Effector memory CD4-positive, alpha-beta T cell (primary cell): Measurements from ENCODE around the gene ABCG2.
"Not testable (repeated sequence)": the region's sequence is repeated elsewhere in the genome, so short reads cannot be mapped to it uniquely, and the experiment has no call there.

Experiments used
- DNase-seq, 3 donors: peaks; one replicate each; pipeline ENCODE4 v3.0.0-alpha.2; 2020
- H3K27ac ChIP-seq: 2 replicates; pipeline ENCODE4 v1.7.0; 2013; ENCODE audit warnings: mild to moderate bottlenecking, low read length, moderate library complexity; ENCODE audit not compliant: insufficient read depth, poor library complexity, severe bottlenecking
- H3K27me3 ChIP-seq: replicated peaks from 2 replicates; pipeline ENCODE4 v1.7.0; 2013; ENCODE audit warnings: mild to moderate bottlenecking, low read length; ENCODE audit not compliant: insufficient read depth, control insufficient read depth, poor library complexity, severe bottlenecking
- H3K36me3 ChIP-seq: 2 replicates; pipeline ENCODE4 v1.7.0; 2013; ENCODE audit warnings: mild to moderate bottlenecking, low read length, moderate library complexity; ENCODE audit not compliant: control insufficient read depth, insufficient read depth
- H3K4me1 ChIP-seq: 2 replicates; pipeline ENCODE4 v1.7.0; 2013; ENCODE audit warnings: low read length, mild to moderate bottlenecking; ENCODE audit not compliant: control insufficient read depth, insufficient read depth, poor library complexity, severe bottlenecking
- H3K4me3 ChIP-seq: 2 replicates; pipeline ENCODE4 v1.7.0; 2013; ENCODE audit warnings: low read length, low read depth, mild to moderate bottlenecking; ENCODE audit not compliant: insufficient read depth, poor library complexity, severe bottlenecking
- H3K9me3 ChIP-seq: 2 replicates; pipeline ENCODE4 v1.7.0; 2013; ENCODE audit warnings: mild to moderate bottlenecking, low read length, moderate library complexity; ENCODE audit not compliant: control insufficient read depth

Gene ABCG2

GRCh38 chr4:88130003-88130402 is 28.4 kb downstream of the ABCG2 start:
- DNase-seq = no peak
- H3K27me3 ChIP-seq = no peaks in the 10 kb centered on the region
- no peak overlapping the region for H3K4me3 ChIP-seq
- no peaks in the 10 kb centered on the region for H3K9me3 ChIP-seq
- H3K4me1 ChIP-seq = no peaks in the 10 kb centered on the region
- H3K27ac ChIP-seq = no peak overlapping the region
- no peaks in the 10 kb centered on the region for H3K36me3 ChIP-seq

GRCh38 chr4:88122260-88122659 is 36.2 kb downstream of the ABCG2 start:
- not testable (repeated sequence) for H3K9me3 ChIP-seq, DNase-seq, H3K27me3 ChIP-seq, H3K4me1 ChIP-seq, H3K27ac ChIP-seq, H3K4me3 ChIP-seq, H3K36me3 ChIP-seq

GRCh38 chr4:88119943-88120342 is 38.5 kb downstream of the ABCG2 start:
- Histone ChIP-seq H3K9me3 (peaks cover 8% of the 10 kb centered on the region), H3K4me1 (no peaks in the 10 kb centered on the region), H3K36me3 (no peaks in the 10 kb centered on the region), H3K27ac (no peak overlapping the region), H3K4me3 (no peak overlapping the region), H3K27me3 (no peaks in the 10 kb centered on the region)
- no peak for DNase-seq

DNA sequence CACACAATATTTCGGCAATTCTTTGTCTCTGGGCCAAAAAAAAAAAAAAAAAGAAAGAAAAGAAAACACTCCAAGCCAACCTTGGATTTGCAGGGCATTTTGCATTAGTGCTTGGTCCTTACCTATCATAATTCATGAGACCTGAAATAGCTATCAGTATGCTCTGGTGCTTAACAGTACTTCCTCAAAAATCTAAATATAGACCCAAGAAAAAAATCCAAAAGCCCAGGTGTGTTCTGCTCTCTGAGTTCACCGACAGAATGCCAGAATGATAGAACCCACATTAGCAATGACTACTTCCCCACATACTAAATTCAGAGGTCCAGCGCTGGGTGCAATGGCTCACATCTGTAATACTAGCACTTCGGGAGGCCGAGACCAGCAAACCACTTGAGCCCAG is 42.9 kb downstream of the ABCG2 start:
- Histone ChIP-seq H3K27ac (no peak overlapping the region), H3K4me1 (no peaks in the 10 kb centered on the region), H3K27me3 (no peaks in the 10 kb centered on the region), H3K4me3 (no peak overlapping the region), H3K36me3 (no peaks in the 10 kb centered on the region), H3K9me3 (peaks cover 8% of the 10 kb centered on the region)
- DNase-seq = no peak

- Histone ChIP-seq H3K27me3 (no peaks in the 10 kb centered on the region), H3K9me3 (no peaks in the 10 kb centered on the region), H3K4me3 (no peak overlapping the region), H3K4me1 (no peaks in the 10 kb centered on the region), H3K36me3 (no peaks in the 10 kb centered on the region), H3K27ac (no peak overlapping the region)
- DNase-seq = no peak
Observed at GRCh38 chr4:88112856-88113255, 45.6 kb downstream of the ABCG2 start.

- Histone ChIP-seq H3K4me1 (no peaks in the 10 kb centered on the region), H3K27ac (no peak overlapping the region), H3K36me3 (no peaks in the 10 kb centered on the region), H3K9me3 (no peaks in the 10 kb centered on the region), H3K27me3 (no peaks in the 10 kb centered on the region), H3K4me3 (no peak overlapping the region)
- no peak for DNase-seq
Observed at GRCh38 chr4:88110826-88111225, 47.6 kb downstream of the ABCG2 start.

- no peaks in the 10 kb centered on the region for H3K27me3 ChIP-seq
- H3K9me3 ChIP-seq = no peaks in the 10 kb centered on the region
- no peak overlapping the region for H3K27ac ChIP-seq
- no peak overlapping the region for H3K4me3 ChIP-seq
- DNase-seq = no peak
- H3K4me1 ChIP-seq = no peaks in the 10 kb centered on the region
- no peaks in the 10 kb centered on the region for H3K36me3 ChIP-seq
Observed at GRCh38 chr4:88109123-88109881, 49.1 kb downstream of the ABCG2 start.

- no peaks in the 10 kb centered on the region for H3K4me1 ChIP-seq
- H3K36me3 ChIP-seq = no peaks in the 10 kb centered on the region
- no peaks in the 10 kb centered on the region for H3K27me3 ChIP-seq
- no peaks in the 10 kb centered on the region for H3K9me3 ChIP-seq
- no peak overlapping the region for H3K27ac ChIP-seq
- DNase-seq = no peak
- H3K4me3 ChIP-seq = no peak overlapping the region
Observed at GRCh38 chr4:88108747-88109122, 49.7 kb downstream of the ABCG2 start.

DNA sequence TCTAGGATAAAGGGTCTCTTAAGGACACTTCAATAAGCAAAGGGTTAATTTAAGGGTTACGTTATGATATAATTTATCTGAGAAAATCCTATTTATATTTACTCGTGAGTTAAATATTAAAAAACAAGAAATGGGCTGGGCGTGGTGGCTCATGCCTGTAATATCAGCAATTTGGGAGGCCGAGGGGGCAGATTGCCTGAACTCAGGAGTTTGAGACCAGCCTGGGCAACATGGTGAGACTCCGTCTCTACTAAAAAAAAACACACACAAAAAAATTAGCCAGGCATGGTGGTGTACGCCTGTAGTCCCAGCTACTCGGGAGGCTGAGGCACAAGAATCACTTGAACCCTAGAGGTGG is 50.4 kb downstream of the ABCG2 start:
- H3K36me3 ChIP-seq, H3K27me3 ChIP-seq, H3K27ac ChIP-seq, H3K4me3 ChIP-seq, H3K4me1 ChIP-seq, H3K9me3 ChIP-seq, DNase-seq: not testable (repeated sequence)

DNA sequence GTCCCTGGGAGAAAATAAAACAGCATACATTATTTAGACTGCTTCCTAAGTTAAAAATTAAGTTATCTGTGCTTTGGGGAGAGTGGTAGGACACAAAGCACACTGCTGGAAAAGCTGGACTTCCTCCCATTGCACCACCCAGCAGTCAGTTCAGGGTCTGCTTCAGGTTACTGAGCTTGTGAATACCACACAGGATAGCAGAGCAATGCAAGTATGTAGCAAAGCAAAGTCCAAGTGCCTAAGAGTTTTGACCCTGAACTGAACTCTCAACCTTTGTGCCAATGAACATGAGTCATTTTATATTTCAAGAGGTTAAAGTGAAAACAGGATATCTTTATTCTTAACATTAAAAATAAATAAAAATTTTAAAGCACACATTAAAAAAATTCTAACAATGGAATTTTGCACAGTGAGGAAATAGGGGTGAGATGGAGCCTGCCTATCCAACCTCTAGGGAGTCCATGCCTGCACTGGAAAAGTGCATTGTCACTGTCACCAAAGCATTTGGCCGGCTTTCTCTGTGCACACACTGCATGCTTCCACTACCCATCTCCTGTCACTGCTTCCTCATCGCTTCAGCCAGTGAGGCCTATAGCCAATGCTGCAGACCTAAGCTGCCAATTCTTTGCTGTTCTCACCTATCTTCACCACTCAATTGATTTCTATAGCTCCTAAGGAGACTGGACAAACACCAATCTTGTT is 50.9 kb downstream of the ABCG2 start:
- Histone ChIP-seq H3K4me1 (no peaks in the 10 kb centered on the region), H3K27ac (no peak overlapping the region), H3K4me3 (no peak overlapping the region), H3K9me3 (no peaks in the 10 kb centered on the region), H3K36me3 (no peaks in the 10 kb centered on the region), H3K27me3 (no peaks in the 10 kb centered on the region)
- no peak for DNase-seq
